HCT116 (cell line): ENCODE data around the gene ST8SIA3. TPM values are rescaled to one million over a fixed set of nuclear protein-coding genes. Genes with fewer than 3 reads are reported as not detected.

ENCODE experiments used
- ATAC-seq: fragments of 200-7000 bp; cut with Tn5 transposase; 2 replicates; pipeline ENCODE4 v1.9.1; 2020; ENCODE audit warnings: mild to moderate bottlenecking, moderate library complexity
- BruUV-seq: library from RNA; stranded (reverse); fragments of 400-500 nt; replicated peaks from 2 replicates; lab custom pipeline; 2021; lab: Mats Ljungman, UMichigan
- CTCF ChIA-PET: fragments of 300-600 bp; sonication (Branson Sonifier 250); formaldehyde crosslinking; loops from one replicate; lab custom pipeline; 2021; ENCODE audit warnings: antibody characterized with exemption; lab: Charles Lee
- POLR2A ChIA-PET: fragments of 300-600, 350-600 bp; sonication (Branson Sonifier 250); formaldehyde crosslinking; loops from one replicate; lab custom pipeline; 2021; ENCODE audit warnings: antibody characterized with exemption; lab: Charles Lee
- RAD21 ChIA-PET, 2 experiments: fragments of 300-600 bp; sonication (Branson Sonifier 250); formaldehyde crosslinking; loops; one replicate each; lab custom pipeline; 2023; ENCODE audit warnings: low total read pairs in 2 of 2; ENCODE audit not compliant: uncharacterized antibody in 2 of 2, unreplicated experiment in 2 of 2, low non-redundant PET in 1 of 2; lab: Charles Lee
- DNase-seq: peaks from one replicate; pipeline ENCODE4 v3.0.0-alpha.2; 2010; ENCODE audit warnings: low read depth, low spot score
- H2AFZ ChIP-seq: fragments of 200-600 bp; shearing (Covaris generic), sonication (generic); 2 replicates; pipeline ENCODE4 v1.6.1; 2017; ENCODE audit warnings: low read depth, mixed run types, mixed read lengths, antibody characterized with exemption, low read length; ENCODE audit not compliant: poor library complexity, severe bottlenecking
- H3K27ac ChIP-seq: 2 replicates; pipeline ENCODE4 v1.5.1; 2012; ENCODE audit warnings: low read depth, low read length
- H3K27me3 ChIP-seq: fragments of 200-600 bp; sonication (generic); 2 replicates; pipeline ENCODE4 v1.6.1; 2016; ENCODE audit warnings: mixed run types, low read length, mixed read lengths; ENCODE audit not compliant: insufficient read depth
- H3K36me3 ChIP-seq, 2 experiments: fragments of 200-500 bp in 1 of 2; fragments of 200-600 bp in 1 of 2; sonication (Bioruptor generic) in 1 of 2; sonication (generic) in 1 of 2; 2 replicates each; pipeline versions ENCODE4 v1.5.1 to v1.6.1; 2014 to 2016; ENCODE audit warnings: low read length in 2 of 2, inconsistent platforms in 1 of 2, mixed read lengths in 1 of 2, mixed run types in 1 of 2; ENCODE audit not compliant: insufficient read depth in 2 of 2, control insufficient read depth in 1 of 2
- H3K4me1 ChIP-seq, 2 experiments: fragments of 200-600 bp in 1 of 2; sonication (generic) in 1 of 2; 2 replicates each; pipeline versions ENCODE4 v1.5.1 to v1.6.1; 2012 to 2017; ENCODE audit warnings: low read length in 2 of 2, inconsistent platforms in 1 of 2, mild to moderate bottlenecking in 1 of 2, mixed read lengths in 1 of 2, mixed run types in 1 of 2, moderate library complexity in 1 of 2; ENCODE audit not compliant: insufficient read depth in 2 of 2, control insufficient read depth in 1 of 2
- H3K4me2 ChIP-seq: fragments of 200-600 bp; sonication (generic); 2 replicates; pipeline ENCODE4 v1.6.1; 2017; ENCODE audit warnings: mixed run types, low read length, mixed read lengths
- H3K4me3 ChIP-seq, 2 experiments: fragments of 200-600 bp in 1 of 2; sonication (generic) in 1 of 2; replicated peaks in 1 of 2; 2 replicates each; pipeline ENCODE4 v1.5.1; 2011 to 2016; ENCODE audit warnings: low read length in 2 of 2, control low read depth in 1 of 2, low read depth in 1 of 2, mild to moderate bottlenecking in 1 of 2, mixed read lengths in 1 of 2, mixed run types in 1 of 2
- H3K79me2 ChIP-seq: fragments of 200-600 bp; sonication (generic); 2 replicates; pipeline ENCODE4 v1.6.1; 2017; ENCODE audit warnings: mild to moderate bottlenecking, mixed run types, low read length, moderate library complexity, mixed read lengths; ENCODE audit not compliant: insufficient read depth
- H3K9ac ChIP-seq: fragments of 200-600 bp; sonication (generic); 2 replicates; pipeline ENCODE4 v1.6.1; 2016; ENCODE audit warnings: low read length, mixed read lengths
- H3K9me2 ChIP-seq: fragments of 200-600 bp; sonication (generic), shearing (Covaris generic); 2 replicates; pipeline ENCODE4 v1.6.1; 2017; ENCODE audit warnings: mixed run types, mild to moderate bottlenecking, moderate library complexity; ENCODE audit not compliant: insufficient read depth
- H3K9me3 ChIP-seq, 2 experiments: fragments of 200-500 bp in 1 of 2; fragments of 200-600 bp in 1 of 2; sonication (Bioruptor generic) in 1 of 2; sonication (generic) in 1 of 2; 2 replicates each; pipeline ENCODE4 v1.6.1; 2014 to 2017; ENCODE audit warnings: low read length in 2 of 2, mixed read lengths in 2 of 2, inconsistent platforms in 1 of 2, low read depth in 1 of 2, mild to moderate bottlenecking in 1 of 2, mixed run types in 1 of 2, moderate library complexity in 1 of 2; ENCODE audit not compliant: control insufficient read depth in 1 of 2, insufficient read depth in 1 of 2
- H4K20me1 ChIP-seq: fragments of 200-600 bp; sonication (generic), shearing (Covaris generic); 2 replicates; pipeline ENCODE4 v1.6.1; 2017; ENCODE audit warnings: mixed run types, mild to moderate bottlenecking, moderate library complexity; ENCODE audit not compliant: insufficient read depth
- CTCF ChIP-seq, 3 experiments: fragments of 200-600 bp in 1 of 3; sonication (generic) in 1 of 3; IDR thresholded peaks in 2 of 3; conservative IDR thresholded peaks in 1 of 3; 2 replicates each; pipeline ENCODE4 v1.5.1; 2012 to 2017; ENCODE audit warnings: low read depth in 2 of 3, low read length in 2 of 3, antibody characterized with exemption in 1 of 3, borderline replicate concordance in 1 of 3, control low read depth in 1 of 3, mild to moderate bottlenecking in 1 of 3, mixed read lengths in 1 of 3, mixed run types in 1 of 3, moderate library complexity in 1 of 3; ENCODE audit not compliant: insufficient read depth in 1 of 3
- ELF1 ChIP-seq: IDR thresholded peaks from 2 replicates; pipeline ENCODE4 v1.6.1; 2012; ENCODE audit warnings: low read depth, borderline replicate concordance
- EZH2 ChIP-seq: fragments of 200-600 bp; sonication (generic); IDR thresholded peaks from 2 replicates; pipeline ENCODE4 v1.6.1; 2017; ENCODE audit warnings: antibody characterized with exemption, mixed run types
- EZH2phosphoT487 ChIP-seq: fragments of 200-600 bp; IDR thresholded peaks from 2 replicates; pipeline ENCODE4 v1.6.1; 2018; ENCODE audit warnings: antibody characterized with exemption, borderline replicate concordance
- FOSL1 ChIP-seq: IDR thresholded peaks from 2 replicates; pipeline ENCODE4 v1.6.1; 2012; ENCODE audit warnings: low read depth
- RAD21 ChIP-seq: IDR thresholded peaks from 2 replicates; pipeline ENCODE4 v1.6.1; 2012; ENCODE audit warnings: low read depth, mild to moderate bottlenecking
- SIN3A ChIP-seq: IDR thresholded peaks from 2 replicates; pipeline ENCODE4 v1.6.1; 2012; ENCODE audit warnings: low read depth
- ZFX ChIP-seq: fragments of 450-650 bp; IDR thresholded peaks from 2 replicates; pipeline ENCODE4 v1.6.1; 2017
- ZNF274 ChIP-seq: fragments of 200-500 bp; sonication (Bioruptor generic); IDR thresholded peaks from 2 replicates; pipeline ENCODE4 v1.6.1; 2014; ENCODE audit warnings: mild to moderate bottlenecking, low read depth, low read length, inconsistent platforms
- intact Hi-C: fragments of 100-400 bp; cut with micrococcal nuclease; formaldehyde crosslinking; loops from 2 replicates; pipeline ENCODE4 v1.10.0; 2022
- total RNA-seq: library from RNA; stranded (reverse); gene quantifications from one replicate; pipeline ENCODE4 v1.2.1, GENCODE V29; 2021; ENCODE audit not compliant: unreplicated experiment
- TF ChIP-seq, protein P1 (sequence below): IDR thresholded peaks from 2 replicates; pipeline ENCODE4 v1.6.1; 2012; ENCODE audit warnings: low read depth

ST8SIA3 gene
- total RNA-seq, 1 experiment from 2014 or later, result not detected

- Histone ChIP-seq H3K36me3 (no peaks in the 10 kb centered on the region), H4K20me1 (no peaks in the 10 kb centered on the region; the same call in 1 of the 2 replicates), H2AFZ (no peak overlapping the region), H3K9me2 (no peaks in the 10 kb centered on the region), H3K27ac (no peak overlapping the region), H3K9me3 (no peaks in the 10 kb centered on the region), H3K27me3 (peaks cover 35% of the 10 kb centered on the region), H3K4me1 (no peaks in the 10 kb centered on the region), H3K79me2 (no peaks in the 10 kb centered on the region), H3K4me2 (no peak overlapping the region), H3K9ac (no peak overlapping the region), H3K4me3 (no peak overlapping the region)
- CTCF ChIA-PET, result no interaction called here
- POLR2A ChIA-PET, result no interaction called here
- no TSS peak for BruUV-seq
- RAD21 ChIA-PET, result no interaction called here
- ATAC-seq (no peak), DNase-seq (no peak)
- TF ChIP-seq SIN3A (no peak), ELF1 (no peak), RAD21 (no peak), FOSL1 (no peak), EZH2phosphoT487 (no peak), ZNF274 (no peak), CTCF (IDR thresholded peaks at IDR 0.05 in 2 of 3, conservative IDR thresholded peaks at IDR 0.05 in 1 of 3; ENCODE audit: borderline replicate concordance in 1 of 3, insufficient read depth in 1 of 3, low read depth in 2 of 3, low read length in 2 of 3) (no peak), EZH2 (no peak), ZFX (no peak)
- TF ChIP-seq, protein P1, sequence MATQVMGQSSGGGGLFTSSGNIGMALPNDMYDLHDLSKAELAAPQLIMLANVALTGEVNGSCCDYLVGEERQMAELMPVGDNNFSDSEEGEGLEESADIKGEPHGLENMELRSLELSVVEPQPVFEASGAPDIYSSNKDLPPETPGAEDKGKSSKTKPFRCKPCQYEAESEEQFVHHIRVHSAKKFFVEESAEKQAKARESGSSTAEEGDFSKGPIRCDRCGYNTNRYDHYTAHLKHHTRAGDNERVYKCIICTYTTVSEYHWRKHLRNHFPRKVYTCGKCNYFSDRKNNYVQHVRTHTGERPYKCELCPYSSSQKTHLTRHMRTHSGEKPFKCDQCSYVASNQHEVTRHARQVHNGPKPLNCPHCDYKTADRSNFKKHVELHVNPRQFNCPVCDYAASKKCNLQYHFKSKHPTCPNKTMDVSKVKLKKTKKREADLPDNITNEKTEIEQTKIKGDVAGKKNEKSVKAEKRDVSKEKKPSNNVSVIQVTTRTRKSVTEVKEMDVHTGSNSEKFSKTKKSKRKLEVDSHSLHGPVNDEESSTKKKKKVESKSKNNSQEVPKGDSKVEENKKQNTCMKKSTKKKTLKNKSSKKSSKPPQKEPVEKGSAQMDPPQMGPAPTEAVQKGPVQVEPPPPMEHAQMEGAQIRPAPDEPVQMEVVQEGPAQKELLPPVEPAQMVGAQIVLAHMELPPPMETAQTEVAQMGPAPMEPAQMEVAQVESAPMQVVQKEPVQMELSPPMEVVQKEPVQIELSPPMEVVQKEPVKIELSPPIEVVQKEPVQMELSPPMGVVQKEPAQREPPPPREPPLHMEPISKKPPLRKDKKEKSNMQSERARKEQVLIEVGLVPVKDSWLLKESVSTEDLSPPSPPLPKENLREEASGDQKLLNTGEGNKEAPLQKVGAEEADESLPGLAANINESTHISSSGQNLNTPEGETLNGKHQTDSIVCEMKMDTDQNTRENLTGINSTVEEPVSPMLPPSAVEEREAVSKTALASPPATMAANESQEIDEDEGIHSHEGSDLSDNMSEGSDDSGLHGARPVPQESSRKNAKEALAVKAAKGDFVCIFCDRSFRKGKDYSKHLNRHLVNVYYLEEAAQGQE, result no peak
- intact Hi-C loops, result no loop called here
Observed at GRCh38 chr18:57328665-57329064, 23.7 kb upstream of the ST8SIA3 start.
